ENCODE measurements around the gene UGDH. TPM values are rescaled to one million over a fixed set of nuclear protein-coding genes. Genes with fewer than 3 reads are reported as not detected.

Gene UGDH
- total RNA-seq, 1 experiment from 2014 or later: 104 TPM

- peak overlapping the region; percentile 74 for H3K18ac ChIP-seq (ENCODE audit: insufficient read length, low read depth, low read length)
- peak overlapping the region; percentile 80 for H3K14ac ChIP-seq (ENCODE audit: insufficient read depth, low read length)
- no peak overlapping the region for H2BK20ac ChIP-seq (ENCODE audit: low read depth, low read length, poor library complexity, severe bottlenecking)
- peak overlapping the region; percentile 44 for H4K91ac ChIP-seq (ENCODE audit: insufficient read length, low read depth, low read length)
- peak overlapping the region; percentile 59 for H2AFZ ChIP-seq (ENCODE audit: low read length)
- no peak overlapping the region for H2BK12ac ChIP-seq (ENCODE audit: insufficient read length, low read depth, low read length)
- H3K56ac ChIP-seq (ENCODE audit: insufficient read length, low read depth, low read length): no peak overlapping the region
- no peak overlapping the region for H2BK15ac ChIP-seq (ENCODE audit: low read depth, low read length)
- H3K27me3 ChIP-seq (ENCODE audit: insufficient read depth, low read length): no peaks in the 10 kb centered on the region
- H3T11ph ChIP-seq (ENCODE audit: low read length): no peak overlapping the region
- no peak overlapping the region for H2BK120ac ChIP-seq (ENCODE audit: low read depth, low read length, poor library complexity, severe bottlenecking)
- peak overlapping the region; percentile 15 for H3K27ac ChIP-seq (ENCODE audit: insufficient read length, low read depth, low read length)
- H3K4me2 ChIP-seq (ENCODE audit: insufficient read depth, insufficient read length, low read length): peak overlapping the region; percentile 90
- Mint-ChIP-seq H3K9me3 (peaks cover 26 to 27% of the 10 kb centered on the region in 2 experiments), H3K4me3 (peak overlapping the region; percentile 97 to 99), H3K4me1 (peaks cover 14 to 15% of the 10 kb centered on the region in 2 experiments), H3K27ac (peak overlapping the region; percentile 97 to 99 (median 97)), H3K27me3 (ENCODE audit: low read depth) (no peaks in the 10 kb centered on the region), H3K36me3 (ENCODE audit: insufficient read depth in 1 of 3, low read depth in 3 of 3) (peaks cover 28 to 38% (median 34%) of the 10 kb centered on the region in 3 experiments)
- H3K23me2 ChIP-seq (ENCODE audit: insufficient read length, low read depth, low read length, poor library complexity, severe bottlenecking): peaks cover 9% of the 10 kb centered on the region
- no peak overlapping the region for H3K23ac ChIP-seq (ENCODE audit: insufficient read length, low read depth, low read length)
- H4K20me1 ChIP-seq (ENCODE audit: control insufficient read depth, insufficient read depth, insufficient read length): no peaks in the 10 kb centered on the region
- DNase-seq: no peak
- no peak overlapping the region for H2BK5ac ChIP-seq (ENCODE audit: insufficient read length, low read length)
- H2AK5ac ChIP-seq (ENCODE audit: insufficient read length, low read length): no peak overlapping the region
- no peak overlapping the region for H3K4ac ChIP-seq (ENCODE audit: low read depth, low read length)
- TF ChIP-seq CTCF (conservative IDR thresholded peaks at IDR 0.05): no peak
- H3K9ac ChIP-seq (ENCODE audit: extremely low read depth, insufficient read length, low read length): peak overlapping the region; percentile 97
- H3K4me1 ChIP-seq (ENCODE audit: insufficient read depth, low read length): no peaks in the 10 kb centered on the region
- H3K79me2 ChIP-seq (ENCODE audit: insufficient read depth, low read length): peaks cover 7% of the 10 kb centered on the region; the same call in 1 of the 2 replicates
- no peak overlapping the region for H4K8ac ChIP-seq (replicated peaks; ENCODE audit: insufficient read length, low read depth, low read length)
- H3K79me1 ChIP-seq (ENCODE audit: insufficient read depth, low read depth, low read length, poor library complexity, severe bottlenecking): peaks cover 3% of the 10 kb centered on the region
- WGBS (ENCODE audit: extremely low coverage, insufficient read length, low lambda C conversion rate): no CpG with 5 or more reads among the region's 33 CpGs
- peaks cover 17% of the 10 kb centered on the region for H3K9me3 ChIP-seq (ENCODE audit: control insufficient read depth, low read depth, low read length)
- H4K5ac ChIP-seq (ENCODE audit: insufficient read length, low read depth, low read length): no peak overlapping the region
These were observed 409 bp downstream of the UGDH start for GRCh38 chr4:39526765-39527295.
